ENCODE data around the gene MRPL51.

MRPL51 gene

GRCh38 chr12:6528539-6529235 lies 35.6 kb upstream of the MRPL51 start:
- TF ChIP-seq, protein P1, sequence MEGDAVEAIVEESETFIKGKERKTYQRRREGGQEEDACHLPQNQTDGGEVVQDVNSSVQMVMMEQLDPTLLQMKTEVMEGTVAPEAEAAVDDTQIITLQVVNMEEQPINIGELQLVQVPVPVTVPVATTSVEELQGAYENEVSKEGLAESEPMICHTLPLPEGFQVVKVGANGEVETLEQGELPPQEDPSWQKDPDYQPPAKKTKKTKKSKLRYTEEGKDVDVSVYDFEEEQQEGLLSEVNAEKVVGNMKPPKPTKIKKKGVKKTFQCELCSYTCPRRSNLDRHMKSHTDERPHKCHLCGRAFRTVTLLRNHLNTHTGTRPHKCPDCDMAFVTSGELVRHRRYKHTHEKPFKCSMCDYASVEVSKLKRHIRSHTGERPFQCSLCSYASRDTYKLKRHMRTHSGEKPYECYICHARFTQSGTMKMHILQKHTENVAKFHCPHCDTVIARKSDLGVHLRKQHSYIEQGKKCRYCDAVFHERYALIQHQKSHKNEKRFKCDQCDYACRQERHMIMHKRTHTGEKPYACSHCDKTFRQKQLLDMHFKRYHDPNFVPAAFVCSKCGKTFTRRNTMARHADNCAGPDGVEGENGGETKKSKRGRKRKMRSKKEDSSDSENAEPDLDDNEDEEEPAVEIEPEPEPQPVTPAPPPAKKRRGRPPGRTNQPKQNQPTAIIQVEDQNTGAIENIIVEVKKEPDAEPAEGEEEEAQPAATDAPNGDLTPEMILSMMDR (conservative IDR thresholded peaks at IDR 0.05) = no peak
- TF ChIP-seq ZFX (IDR thresholded peaks at IDR 0.05) = no peak
- no peak overlapping the region for H3K27ac ChIP-seq

DNA sequence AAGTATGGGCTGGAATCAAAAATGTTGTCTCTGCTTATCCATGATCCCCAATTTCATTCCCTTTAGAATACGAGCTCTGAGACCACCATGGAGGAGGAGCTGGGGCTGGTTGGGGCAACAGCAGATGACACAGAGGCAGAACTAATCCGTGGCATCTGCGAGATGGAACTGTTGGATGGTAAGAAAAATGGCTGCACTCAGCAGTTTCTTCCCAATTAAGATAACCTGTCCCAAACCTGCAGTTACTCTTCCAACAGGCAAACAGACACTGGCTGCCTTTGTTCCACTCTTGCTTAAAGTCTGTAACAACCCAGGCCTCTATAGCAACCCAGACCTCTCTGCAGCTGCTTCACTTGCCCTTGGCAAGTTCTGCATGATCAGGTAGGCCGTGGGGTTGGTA lies 34.6 kb upstream of the MRPL51 start:
- H3K27ac ChIP-seq = no peak overlapping the region
- TF ChIP-seq, protein P1 (conservative IDR thresholded peaks at IDR 0.05) = no peak
- TF ChIP-seq ZFX (IDR thresholded peaks at IDR 0.05) = no peak

DNA sequence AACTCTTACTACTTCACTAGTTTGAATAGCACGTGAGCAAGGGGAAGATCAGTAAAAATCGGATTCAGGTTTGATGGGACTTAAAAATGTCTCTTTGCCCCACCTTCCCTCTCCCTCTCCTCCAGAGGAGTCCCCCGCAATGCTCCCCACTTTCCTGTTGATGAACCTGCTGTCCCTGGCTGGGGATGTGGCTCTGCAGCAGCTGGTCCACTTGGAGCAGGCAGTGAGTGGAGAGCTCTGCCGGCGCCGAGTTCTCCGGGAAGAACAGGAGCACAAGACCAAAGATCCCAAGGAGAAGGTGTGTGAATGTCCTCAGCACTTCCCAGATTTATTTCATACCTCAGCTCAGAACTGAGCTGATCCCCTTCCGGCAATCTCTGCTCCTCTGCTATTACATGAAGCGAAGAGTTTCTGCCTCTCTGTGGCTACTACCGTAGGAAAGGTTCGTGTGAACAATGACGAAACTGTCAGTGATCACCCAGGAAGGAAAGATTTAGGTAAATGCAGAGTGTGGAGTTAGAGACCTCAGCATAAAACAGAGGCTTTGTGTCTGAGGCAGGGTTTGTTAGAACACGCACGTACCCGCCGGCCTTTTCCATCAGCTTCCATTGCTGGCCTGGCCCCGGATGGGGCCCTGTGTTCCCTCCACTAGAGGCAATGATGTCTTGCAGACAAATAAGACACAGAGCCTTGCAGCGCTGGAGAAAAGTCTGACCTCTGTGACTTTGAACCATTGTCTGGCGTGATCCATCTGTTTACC lies 33.9 kb upstream of the MRPL51 start:
- H3K27ac ChIP-seq = no peak overlapping the region
- TF ChIP-seq, protein P1 (conservative IDR thresholded peaks at IDR 0.05) = no peak
- no peak for TF ChIP-seq ZFX (IDR thresholded peaks at IDR 0.05)

GRCh38 chr12:6526201-6526600 lies 33.1 kb upstream of the MRPL51 start:
- no peak for TF ChIP-seq ZFX (IDR thresholded peaks at IDR 0.05)
- TF ChIP-seq, protein P1 (conservative IDR thresholded peaks at IDR 0.05) = no peak
- no peak overlapping the region for H3K27ac ChIP-seq

GRCh38 chr12:6524648-6525047 lies 31.6 kb upstream of the MRPL51 start:
- no peak overlapping the region for H3K27ac ChIP-seq
- TF ChIP-seq, protein P1 (conservative IDR thresholded peaks at IDR 0.05) = no peak
- no peak for TF ChIP-seq ZFX (IDR thresholded peaks at IDR 0.05)

- H3K27ac ChIP-seq = no peak overlapping the region
- TF ChIP-seq, protein P1 (conservative IDR thresholded peaks at IDR 0.05) = no peak
- no peak for TF ChIP-seq ZFX (IDR thresholded peaks at IDR 0.05)
Observed at GRCh38 chr12:6523708-6524107, 30.6 kb upstream of the MRPL51 start.

- TF ChIP-seq ZFX (IDR thresholded peaks at IDR 0.05) = no peak
- TF ChIP-seq, protein P1 (conservative IDR thresholded peaks at IDR 0.05) = no peak
- H3K27ac ChIP-seq = no peak overlapping the region
Observed at GRCh38 chr12:6522193-6522592, 29.1 kb upstream of the MRPL51 start.

All from C4-2B (cell line).